AG10803 (cell line): ENCODE measurements around the gene CENPK.

Experiments used
- DNase-seq: peaks from one replicate; pipeline ENCODE4 v3.0.0; 2010; ENCODE audit warnings: low read depth
- H3K4me3 ChIP-seq: 2 replicates; pipeline ENCODE4 v1.5.1; 2011; ENCODE audit warnings: mild to moderate bottlenecking, low read length, control low read depth
- CTCF ChIP-seq: conservative IDR thresholded peaks from 2 replicates; pipeline ENCODE4 v1.5.1; 2011; ENCODE audit warnings: mild to moderate bottlenecking, low read length, control low read depth, inconsistent platforms

Gene CENPK

GRCh38 chr5:65478336-65478735 is 84.6 kb downstream of the CENPK start:
- H3K4me3 ChIP-seq, result peak overlapping the region; percentile 79
- DNase-seq, result no peak
- TF ChIP-seq CTCF, result no peak

GRCh38 chr5:65475895-65476294 is 87.1 kb downstream of the CENPK start:
- H3K4me3 ChIP-seq, result no peak overlapping the region
- no peak for TF ChIP-seq CTCF
- DNase-seq, result no peak

- TF ChIP-seq CTCF, result no peak
- no peak overlapping the region for H3K4me3 ChIP-seq
- DNase-seq, result no peak
Measured at GRCh38 chr5:65475336-65475735, 87.6 kb downstream of the CENPK start.

GRCh38 chr5:65474130-65474711 is 88.7 kb downstream of the CENPK start:
- no peak for TF ChIP-seq CTCF

GRCh38 chr5:65468633-65469032 is 94.3 kb downstream of the CENPK start:
- no peak overlapping the region for H3K4me3 ChIP-seq
- peak; percentile 31 for DNase-seq
- TF ChIP-seq CTCF, result no peak

More at GRCh38 chr5:65474130-65474711, 88.7 kb downstream of the CENPK start:
- DNase-seq, result no peak
- H3K4me3 ChIP-seq, result no peak overlapping the region
